Right ventricle myocardium inferior (tissue), 1 donor: ENCODE data around the gene NOTCH3. TPM values are rescaled to one million over a fixed set of nuclear protein-coding genes. Genes with fewer than 3 reads are reported as not detected.

Experiments used
- ATAC-seq: fragments of 200-7000 bp; cut with Tn5 transposase; one replicate; pipeline ENCODE4 v1.9.1; 2020; ENCODE audit warnings: mild to moderate bottlenecking, moderate library complexity
- DNase-seq: peaks from one replicate; pipeline ENCODE4 v3.0.0; 2021; ENCODE audit errors: missing footprints
- intact Hi-C: fragments of 100-400 bp; cut with DNase I; formaldehyde crosslinking; loops from one replicate; pipeline ENCODE4 v1.11.0; 2022
- long read RNA-seq: library from polyadenylated mRNA; unstranded; transcript quantifications from one replicate; pipeline ENCODE4 v2.0.0, GENCODE V29; 2021
- total RNA-seq: library from RNA; stranded (reverse); fragmentation: NEBNext Ultra II Directional; extraction: Animal tissue kit (Norgen Biotek cat#: 25700); gene quantifications from one replicate; pipeline ENCODE4 v1.2.1, GENCODE V29; 2021
- donor health status: DM: no; HTN: yes; CAD: no; lungs with severe emphysema.

NOTCH3 gene
- 28.5 TPM for total RNA-seq
- long read RNA-seq, partial matches to known transcripts, result 14 of 20 reads
- long read RNA-seq, other reads (novel, unspliced or antisense), result 6 of 20 reads

- ATAC-seq, result no peak
- intact Hi-C loops, result no loop called here
- DNase-seq, result no peak
Observed at GRCh38 chr19:15200553-15201364, at the start of gene NOTCH3. Gene NOTCH3 (minus strand): TSS chr19:15200995. CDS start chr19:15200905, 90 bp downstream.

GRCh38 chr19:15250640-15250993 lies 49.8 kb upstream of the NOTCH3 start:
- ATAC-seq, result no peak
- intact Hi-C loops, result loop anchor here (5.0 to 10.0 kb wide), 3 partner anchors 53 to 136 kb away; no protein-coding TSS in a partner anchor
- no peak for DNase-seq

DNA sequence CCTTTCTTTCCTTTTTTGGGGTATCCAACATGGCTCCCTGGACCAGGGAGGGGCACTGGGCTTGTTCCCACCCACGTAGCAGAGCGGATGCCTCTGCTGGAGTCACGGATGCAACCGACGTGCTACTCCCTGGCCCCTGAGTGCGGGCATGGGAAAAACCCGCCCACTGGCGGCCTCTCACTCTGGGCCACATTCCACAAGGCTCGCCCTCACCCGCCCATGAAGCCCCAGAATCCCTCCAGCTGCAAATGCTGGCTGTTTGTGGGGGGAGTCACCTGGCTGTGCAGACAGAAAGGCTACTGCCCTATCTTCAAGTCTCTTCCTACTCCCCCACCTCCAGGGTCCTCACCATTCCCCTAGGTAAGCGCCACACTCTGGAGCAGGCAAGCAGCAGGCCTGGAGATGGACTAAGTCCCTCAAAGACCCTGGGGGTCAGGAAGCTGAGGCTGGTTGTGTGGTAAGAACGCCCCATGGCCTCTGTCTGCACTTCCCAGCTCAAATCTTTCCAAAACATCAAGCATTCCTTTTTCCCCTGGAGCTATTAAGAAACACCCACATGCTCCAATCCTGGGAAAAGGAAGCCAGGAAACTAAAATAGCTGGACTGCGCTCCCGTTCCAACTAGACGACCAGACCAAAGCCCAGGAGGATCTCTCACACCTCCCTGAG lies 49.3 kb upstream of the NOTCH3 start:
- ATAC-seq, result peak; percentile 20
- DNase-seq, result no peak
- intact Hi-C loops, result loop anchor here (5.0 to 10.0 kb wide), 3 partner anchors 53 to 135 kb away; no protein-coding TSS in a partner anchor

DNA sequence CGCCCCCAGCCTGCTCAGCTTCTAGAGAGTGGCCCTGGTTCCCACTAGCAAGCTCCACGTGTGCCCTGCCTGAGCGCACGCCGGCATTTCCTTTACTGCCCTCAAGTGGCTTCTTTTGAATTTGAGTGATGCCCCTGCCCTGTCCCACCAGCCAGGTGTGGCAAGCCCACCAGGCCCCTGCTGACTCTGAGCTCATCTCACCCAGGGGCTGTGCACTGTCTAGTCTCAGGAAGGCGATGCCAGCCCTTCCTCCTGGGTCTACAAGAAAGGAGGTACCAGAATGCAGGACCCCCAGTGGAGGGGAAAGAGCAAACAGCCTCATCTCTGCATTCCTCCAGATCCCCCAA lies 48.7 kb upstream of the NOTCH3 start:
- ATAC-seq (no peak), DNase-seq (no peak)
- intact Hi-C loops, result no loop called here

GRCh38 chr19:15248648-15249527 lies 48.1 kb upstream of the NOTCH3 start:
- ATAC-seq (peak; percentile 69), DNase-seq (peak; percentile 90)
- intact Hi-C loops, result no loop called here

DNA sequence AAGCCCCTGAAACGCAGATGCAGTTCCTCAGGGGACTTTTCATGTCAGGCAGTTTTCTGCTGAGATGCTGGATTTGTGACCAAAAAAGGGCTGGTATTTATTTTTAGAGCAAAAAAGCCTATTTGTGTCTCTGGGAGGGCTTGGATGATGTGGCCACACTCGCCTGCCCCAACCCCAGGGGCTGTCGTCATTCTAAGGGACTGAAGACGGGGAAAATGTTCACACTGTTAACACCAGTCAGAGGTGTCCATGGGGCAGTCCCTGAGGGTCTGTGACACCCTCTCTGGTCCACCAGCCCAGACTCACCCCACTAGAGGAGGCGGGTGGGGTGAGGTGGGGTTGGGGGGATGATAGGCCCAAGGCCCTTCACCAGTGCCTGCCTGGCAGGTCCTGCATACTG lies 47.3 kb upstream of the NOTCH3 start:
- ATAC-seq, result no peak
- intact Hi-C loops, result no loop called here
- DNase-seq, result no peak

DNA sequence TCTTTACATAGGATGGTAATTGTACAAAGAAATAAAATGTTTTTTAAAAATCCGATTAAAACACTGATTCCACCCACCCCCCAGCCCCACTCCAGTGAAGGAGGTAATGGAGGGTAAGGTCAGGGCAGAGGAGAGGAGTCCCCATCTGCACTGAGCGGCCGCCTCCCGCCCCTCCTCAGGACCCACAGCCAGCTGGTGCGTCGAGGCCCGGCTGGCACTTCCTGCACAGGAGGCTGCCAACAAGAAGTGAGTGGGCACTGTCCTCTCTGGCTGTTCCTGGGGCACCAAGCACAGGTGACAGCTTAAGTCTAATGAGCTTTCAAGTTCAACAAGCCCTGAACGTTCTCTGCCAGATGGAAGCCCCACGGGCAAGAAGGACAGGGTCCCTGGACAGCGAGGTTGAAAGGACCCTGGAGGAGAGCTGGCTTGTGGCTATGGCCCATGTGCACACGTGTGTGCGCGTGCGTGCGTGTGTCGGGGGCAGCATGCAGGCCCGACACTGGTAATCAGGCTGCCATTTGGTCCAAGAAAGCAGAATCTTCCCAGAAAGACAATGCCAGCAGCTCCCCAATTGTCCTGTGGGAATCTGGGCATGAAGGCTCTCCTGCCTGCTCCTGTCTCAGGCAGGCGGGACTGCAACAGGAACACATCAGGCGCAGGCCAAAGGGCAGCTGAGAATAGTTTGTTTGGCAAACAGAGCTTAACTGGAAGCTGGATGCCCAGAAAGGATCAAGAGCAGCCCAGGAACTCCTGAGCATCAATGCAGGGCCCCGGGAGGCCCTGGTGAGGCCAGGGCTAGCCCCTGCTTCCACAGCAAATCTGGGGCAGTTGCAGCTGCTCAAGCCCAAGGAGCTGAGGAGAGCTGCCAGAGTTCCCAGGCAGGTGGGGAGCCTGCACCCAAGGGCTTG lies 46.6 kb upstream of the NOTCH3 start:
- DNase-seq, result no peak

DNA sequence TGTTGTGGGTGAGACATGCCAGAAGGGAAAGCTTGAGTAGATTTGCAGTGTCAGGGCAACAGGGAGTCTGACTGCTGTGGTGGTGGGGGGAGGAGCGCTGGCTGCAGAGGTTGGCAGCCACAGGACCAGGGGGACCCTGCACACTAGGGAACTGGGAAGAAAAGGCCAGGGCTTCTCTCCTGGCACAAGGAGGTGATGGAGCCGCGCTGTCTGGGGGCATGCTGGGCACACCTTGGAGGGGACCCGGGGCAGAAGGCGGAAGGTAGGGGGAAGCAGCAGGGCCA lies 45.3 kb upstream of the NOTCH3 start:
- DNase-seq (no peak), ATAC-seq (no peak)
- intact Hi-C loops, result no loop called here

More for the DNA sequence above, 46.6 kb upstream of the NOTCH3 start:
- no peak for ATAC-seq
- intact Hi-C loops, result no loop called here

- intact Hi-C loops, result no loop called here
- DNase-seq (no peak), ATAC-seq (no peak)
Observed at GRCh38 chr19:15245370-15246197, 44.8 kb upstream of the NOTCH3 start.

- intact Hi-C loops, result no loop called here
- DNase-seq (no peak), ATAC-seq (no peak)
Observed at GRCh38 chr19:15244808-15245207, 44.0 kb upstream of the NOTCH3 start.

- intact Hi-C loops, result no loop called here
- ATAC-seq (no peak), DNase-seq (no peak)
Observed at GRCh38 chr19:15244106-15244803, 43.5 kb upstream of the NOTCH3 start.

GRCh38 chr19:15243236-15243957 lies 42.6 kb upstream of the NOTCH3 start:
- no peak for DNase-seq
- intact Hi-C loops, result no loop called here
- no peak for ATAC-seq

- intact Hi-C loops, result no loop called here
- no peak for ATAC-seq
- DNase-seq, result no peak
Observed at GRCh38 chr19:15241259-15241910, 40.6 kb upstream of the NOTCH3 start.

DNA sequence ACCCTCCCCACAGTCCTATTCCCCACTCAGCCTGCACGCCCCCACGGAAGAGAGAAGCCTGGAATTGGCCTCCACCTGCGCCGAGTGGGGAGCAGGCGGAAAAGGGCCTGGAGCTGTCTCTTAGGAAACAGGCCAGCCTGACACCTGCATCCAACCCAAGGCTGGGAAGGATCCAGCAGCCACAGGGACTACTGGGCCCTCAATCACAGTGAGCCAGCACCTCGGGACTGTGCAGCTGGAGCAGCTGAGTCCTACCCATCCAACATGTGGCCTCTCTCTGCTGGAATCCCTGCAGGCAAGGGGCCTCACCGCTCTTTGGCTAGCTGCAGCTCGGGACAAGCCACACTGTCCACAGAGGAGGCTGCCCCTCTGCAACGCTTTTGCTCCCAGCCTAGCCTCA lies 39.7 kb upstream of the NOTCH3 start:
- ATAC-seq (no peak), DNase-seq (no peak)
- intact Hi-C loops, result no loop called here

DNA sequence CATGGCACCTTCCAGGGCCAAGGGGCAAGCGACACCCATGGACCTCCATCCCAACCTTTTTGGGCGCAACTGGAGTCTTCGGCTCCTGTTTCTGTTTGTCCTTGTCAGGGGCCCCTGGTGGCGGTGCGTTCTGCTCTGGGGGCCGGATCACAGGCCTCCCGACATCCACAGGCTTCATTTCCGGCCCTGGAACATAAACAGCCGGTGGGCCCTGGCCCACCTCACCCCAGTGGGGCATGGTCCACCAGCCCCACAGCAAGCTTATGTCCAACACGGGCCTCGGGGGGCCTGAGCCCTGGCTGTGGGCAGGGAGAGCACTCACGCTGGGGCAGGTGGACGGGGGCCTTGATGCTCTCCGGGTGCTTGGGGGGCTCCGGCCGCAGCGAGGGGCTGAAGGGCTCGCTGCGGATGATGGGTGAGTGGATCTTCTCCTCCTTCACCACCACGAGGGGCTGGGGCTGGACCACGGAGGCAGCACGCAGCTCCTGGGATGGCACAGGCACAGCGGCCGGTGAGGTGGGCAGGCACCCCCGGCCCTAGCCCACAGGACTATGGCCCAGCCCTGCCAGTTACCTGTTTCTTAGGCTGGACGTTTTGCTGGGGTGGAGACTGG lies 38.6 kb upstream of the NOTCH3 start:
- ATAC-seq, result no peak
- no peak for DNase-seq
- intact Hi-C loops, result no loop called here
